HFFc6 (cell line): ENCODE data around the gene TMEM192. TPM values are rescaled to one million over a fixed set of nuclear protein-coding genes. Genes with fewer than 3 reads are reported as not detected.

ENCODE experiments used
- DNase-seq: peaks from one replicate; pipeline ENCODE4 v3.0.0-alpha.2; 2018
- H3K27ac Mint-ChIP-seq: 2 replicates; pipeline ENCODE4 v1.8.0; 2020; ENCODE audit warnings: mild to moderate bottlenecking, mixed read lengths
- H3K27me3 Mint-ChIP-seq: 2 replicates; pipeline ENCODE4 v1.8.0; 2021; ENCODE audit warnings: mild to moderate bottlenecking, moderate library complexity, mixed read lengths; ENCODE audit not compliant: insufficient read depth
- H3K36me3 Mint-ChIP-seq: 2 replicates; pipeline ENCODE4 v1.8.0; 2021; ENCODE audit warnings: low read depth, mixed read lengths
- H3K4me1 Mint-ChIP-seq: 2 replicates; pipeline ENCODE4 v1.8.0; 2020; ENCODE audit warnings: low read depth, mixed read lengths
- H3K4me3 Mint-ChIP-seq: 2 replicates; pipeline ENCODE4 v1.8.0; 2020; ENCODE audit warnings: mild to moderate bottlenecking, moderate library complexity, mixed read lengths
- H3K9me3 Mint-ChIP-seq: 2 replicates; pipeline ENCODE4 v1.8.0; 2020; ENCODE audit warnings: mild to moderate bottlenecking, mixed read lengths
- total RNA-seq, 6 experiments: library from RNA; stranded (reverse); fragmentation: NEBNext Ultra II Directional; extraction: Animal tissue kit (Norgen Biotek cat#: 25700); gene quantifications; 2 replicates in 1 of 6; 3 replicates in 5 of 6; pipeline ENCODE4 v1.2.3, GENCODE V29; 2021
- TF ChIP-seq, protein P1 (sequence below): fragments of 200-600 bp; sonication (generic); IDR thresholded peaks from 2 replicates; pipeline ENCODE4 v1.5.0; 2021; ENCODE audit warnings: antibody characterized with exemption, mild to moderate bottlenecking

The TMEM192 gene
- total RNA-seq, 6 experiments from 2014 or later, result 11.5 to 16.3 (median 15.7) TPM

DNA sequence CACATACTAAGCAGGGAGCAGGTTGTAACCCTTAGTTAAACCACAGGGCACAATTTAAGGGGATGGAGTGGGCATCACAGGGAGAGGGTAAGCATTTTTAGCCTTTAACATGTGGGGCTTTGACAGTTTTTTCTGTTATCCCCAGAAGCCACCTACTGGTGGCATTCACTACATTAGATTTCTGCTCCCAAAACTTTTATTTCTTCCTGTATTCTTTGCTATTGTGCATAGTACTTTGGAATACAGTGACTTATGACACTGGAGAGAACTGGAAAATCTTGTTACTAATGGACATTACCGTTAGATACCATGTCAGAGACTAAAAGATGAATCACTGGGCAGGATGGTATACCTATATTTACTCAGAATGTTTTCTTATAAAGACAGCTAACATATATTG is 51.7 kb downstream of the TMEM192 start:
- Mint-ChIP-seq H3K27me3 (peaks cover 2% of the 10 kb centered on the region), H3K36me3 (no peaks in the 10 kb centered on the region), H3K9me3 (no peaks in the 10 kb centered on the region), H3K4me1 (no peaks in the 10 kb centered on the region), H3K27ac (no peak overlapping the region), H3K4me3 (no peak overlapping the region)
- TF ChIP-seq, protein P1, sequence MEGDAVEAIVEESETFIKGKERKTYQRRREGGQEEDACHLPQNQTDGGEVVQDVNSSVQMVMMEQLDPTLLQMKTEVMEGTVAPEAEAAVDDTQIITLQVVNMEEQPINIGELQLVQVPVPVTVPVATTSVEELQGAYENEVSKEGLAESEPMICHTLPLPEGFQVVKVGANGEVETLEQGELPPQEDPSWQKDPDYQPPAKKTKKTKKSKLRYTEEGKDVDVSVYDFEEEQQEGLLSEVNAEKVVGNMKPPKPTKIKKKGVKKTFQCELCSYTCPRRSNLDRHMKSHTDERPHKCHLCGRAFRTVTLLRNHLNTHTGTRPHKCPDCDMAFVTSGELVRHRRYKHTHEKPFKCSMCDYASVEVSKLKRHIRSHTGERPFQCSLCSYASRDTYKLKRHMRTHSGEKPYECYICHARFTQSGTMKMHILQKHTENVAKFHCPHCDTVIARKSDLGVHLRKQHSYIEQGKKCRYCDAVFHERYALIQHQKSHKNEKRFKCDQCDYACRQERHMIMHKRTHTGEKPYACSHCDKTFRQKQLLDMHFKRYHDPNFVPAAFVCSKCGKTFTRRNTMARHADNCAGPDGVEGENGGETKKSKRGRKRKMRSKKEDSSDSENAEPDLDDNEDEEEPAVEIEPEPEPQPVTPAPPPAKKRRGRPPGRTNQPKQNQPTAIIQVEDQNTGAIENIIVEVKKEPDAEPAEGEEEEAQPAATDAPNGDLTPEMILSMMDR, result peak; percentile 56
- DNase-seq, result no peak

DNA sequence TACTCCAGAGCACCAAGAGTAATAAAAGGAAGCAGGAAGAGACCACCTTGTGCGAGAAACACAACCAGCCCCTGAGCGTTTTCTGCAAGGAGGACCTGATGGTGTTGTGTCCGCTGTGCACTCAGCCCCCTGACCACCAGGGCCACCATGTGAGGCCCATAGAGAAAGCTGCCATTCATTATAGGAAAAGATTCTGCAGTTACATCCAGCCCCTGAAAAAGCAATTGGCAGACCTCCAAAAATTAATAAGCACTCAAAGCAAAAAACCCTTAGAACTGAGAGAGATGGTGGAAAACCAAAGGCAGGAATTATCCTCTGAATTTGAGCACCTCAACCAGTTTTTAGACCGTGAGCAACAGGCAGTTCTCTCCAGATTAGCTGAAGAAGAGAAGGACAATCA is 53.3 kb downstream of the TMEM192 start:
- Mint-ChIP-seq H3K4me1 (no peaks in the 10 kb centered on the region), H3K27me3 (peaks cover 4% of the 10 kb centered on the region), H3K4me3 (no peak overlapping the region)

DNA sequence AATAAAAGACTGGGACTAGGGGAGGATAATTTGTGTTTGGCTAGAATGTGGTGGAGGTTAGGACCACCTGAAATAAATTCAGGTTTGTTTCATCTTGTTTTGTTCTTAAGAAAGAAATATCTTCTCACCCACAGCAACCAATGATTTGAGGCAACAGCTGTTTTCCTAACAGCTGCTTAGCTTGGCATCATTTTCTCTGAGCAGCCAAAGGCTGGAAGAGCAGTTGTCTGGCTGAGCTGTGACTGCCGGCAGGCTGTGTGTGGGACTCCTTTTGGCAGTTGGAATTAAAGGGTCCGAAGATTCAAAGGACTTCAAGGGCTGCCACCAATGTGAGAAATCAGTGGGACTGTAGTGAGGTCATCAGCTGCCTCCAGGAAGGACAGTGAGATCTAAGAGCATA is 54.0 kb downstream of the TMEM192 start:
- no peak for DNase-seq
- no peaks in the 10 kb centered on the region for H3K9me3 Mint-ChIP-seq
- TF ChIP-seq, protein P1, result no peak
- H3K27ac Mint-ChIP-seq, result no peak overlapping the region
- H3K27me3 Mint-ChIP-seq, result peaks cover 5% of the 10 kb centered on the region
- no peaks in the 10 kb centered on the region for H3K36me3 Mint-ChIP-seq
- H3K4me1 Mint-ChIP-seq, result no peaks in the 10 kb centered on the region
- H3K4me3 Mint-ChIP-seq, result no peak overlapping the region

More for the DNA sequence above, 53.3 kb downstream of the TMEM192 start:
- no peaks in the 10 kb centered on the region for H3K9me3 Mint-ChIP-seq
- TF ChIP-seq, protein P1, result no peak
- no peak for DNase-seq
- H3K36me3 Mint-ChIP-seq, result no peaks in the 10 kb centered on the region
- H3K27ac Mint-ChIP-seq, result no peak overlapping the region

DNA sequence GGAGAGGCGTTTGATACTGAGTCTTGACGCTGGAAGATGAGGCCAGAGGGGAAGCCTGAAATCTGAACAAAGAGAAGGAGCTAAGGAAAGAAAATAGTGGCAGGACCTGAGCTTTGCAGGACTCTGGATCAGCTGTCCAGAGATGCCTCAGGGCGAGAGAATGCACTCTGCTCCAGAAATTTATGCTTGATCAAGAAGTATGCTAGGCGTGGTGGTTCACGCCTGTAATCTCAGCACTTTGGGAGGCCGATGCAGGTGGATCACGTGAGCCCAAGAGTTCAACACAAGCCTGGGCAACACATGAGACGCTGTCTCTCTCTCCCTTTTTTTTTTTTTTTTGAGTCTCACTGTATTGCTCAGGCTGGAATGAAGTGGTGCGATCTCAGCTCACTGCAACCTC is 57.1 kb downstream of the TMEM192 start:
- no peak overlapping the region for H3K4me3 Mint-ChIP-seq
- H3K27ac Mint-ChIP-seq, result no peak overlapping the region
- H3K4me1 Mint-ChIP-seq, result no peaks in the 10 kb centered on the region
- H3K36me3 Mint-ChIP-seq, result no peaks in the 10 kb centered on the region
- DNase-seq, result no peak
- TF ChIP-seq, protein P1, result no peak
- no peaks in the 10 kb centered on the region for H3K9me3 Mint-ChIP-seq
- H3K27me3 Mint-ChIP-seq, result peaks cover 5% of the 10 kb centered on the region

DNA sequence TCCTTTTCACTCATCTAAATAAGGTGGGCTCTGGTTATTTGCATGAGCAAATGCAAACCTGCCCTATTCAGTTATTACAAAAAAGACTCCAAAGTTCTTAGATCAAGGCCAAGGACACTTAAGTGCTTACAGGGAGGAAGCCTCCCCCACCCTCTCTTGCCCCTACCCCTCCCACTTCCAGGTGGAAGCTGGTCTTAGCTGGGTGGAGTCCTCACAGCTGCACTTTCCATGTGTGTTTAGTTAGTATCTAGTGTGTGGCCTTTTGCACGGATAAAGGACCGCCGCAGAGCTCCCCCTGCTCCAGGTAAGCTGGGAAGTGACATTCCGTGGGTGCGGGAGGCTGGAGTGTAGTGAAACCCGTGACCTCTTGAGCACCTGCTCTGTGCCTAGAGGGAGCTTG is 59.0 kb downstream of the TMEM192 start, which contains the start of gene TRIM75:
TSS of gene TRIM75 (plus strand) at position 222 of the 400 bp plus-strand sequence. CDS start 5,282 bp downstream, outside the sequence.
- no peak within 1 kb of the TSS for H3K4me3 Mint-ChIP-seq
- TF ChIP-seq, protein P1, result no peak
- no peaks in the 10 kb centered on the region for H3K4me1 Mint-ChIP-seq
- no peak within 1 kb of the TSS for H3K27ac Mint-ChIP-seq
- H3K36me3 Mint-ChIP-seq, result no peaks in the 10 kb centered on the region
- peaks cover 5% of the 10 kb centered on the region for H3K27me3 Mint-ChIP-seq
- H3K9me3 Mint-ChIP-seq, result no peaks in the 10 kb centered on the region
- DNase-seq, result no peak

DNA sequence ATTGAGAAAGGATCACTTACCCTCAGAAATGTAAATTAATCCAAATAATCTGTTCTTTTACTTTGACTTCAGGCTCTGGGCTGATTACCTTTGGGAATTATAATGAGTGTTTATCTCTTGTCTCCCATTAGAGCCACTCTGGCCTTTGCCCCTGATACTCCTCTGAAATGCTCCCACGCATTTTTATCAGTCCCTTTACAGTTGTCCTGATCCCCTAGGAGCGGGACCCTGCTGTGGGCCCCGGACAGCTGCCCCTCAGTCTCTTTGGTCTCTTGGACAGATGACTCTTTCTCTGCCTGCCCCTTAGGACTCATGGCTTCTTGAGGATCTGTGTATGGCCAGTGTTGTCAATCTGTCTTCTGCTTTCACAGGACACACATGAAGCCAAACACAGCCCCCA is 60.0 kb downstream of the TMEM192 start:
- no peak overlapping the region for H3K27ac Mint-ChIP-seq

More for the DNA sequence above, 60.0 kb downstream of the TMEM192 start:
- no peak for DNase-seq
- Mint-ChIP-seq H3K36me3 (no peaks in the 10 kb centered on the region), H3K9me3 (no peaks in the 10 kb centered on the region), H3K27me3 (peaks cover 5% of the 10 kb centered on the region), H3K4me1 (no peaks in the 10 kb centered on the region), H3K4me3 (no peak overlapping the region)
- TF ChIP-seq, protein P1, result no peak
